AG04450 (cell line): ENCODE measurements around the gene OSBPL8. TPM values are rescaled to one million over a fixed set of nuclear protein-coding genes. Genes with fewer than 3 reads are reported as not detected.

Experiments
- CTCF ChIA-PET: fragments of 300-600, 350-600 bp; formaldehyde crosslinking; extraction: SDS; loops from one replicate; lab custom pipeline; 2022; ENCODE audit warnings: antibody characterized with exemption, inconsistent platforms; lab: Charles Lee
- POLR2A ChIA-PET: fragments of 350-600 bp; formaldehyde crosslinking; extraction: SDS; loops from one replicate; lab custom pipeline; 2021; ENCODE audit warnings: antibody characterized with exemption, inconsistent platforms; lab: Yijun Ruan, JAX
- DNase-seq: peaks from one replicate; pipeline ENCODE4 v3.0.0-alpha.2; 2011; ENCODE audit warnings: low read depth, low spot score
- H3K27ac ChIP-seq: one replicate; pipeline ENCODE4 v1.5.1; 2012; ENCODE audit warnings: low read depth, low read length, control low read depth
- H3K27me3 ChIP-seq: one replicate; pipeline ENCODE4 v1.6.0; 2012; ENCODE audit warnings: low read length; ENCODE audit not compliant: control insufficient read depth, insufficient read depth
- H3K4me3 ChIP-seq: 2 replicates; pipeline ENCODE4 v1.5.1; 2011; ENCODE audit warnings: mild to moderate bottlenecking, low read depth, low read length, control low read depth
- H3K9me3 ChIP-seq: 2 replicates; pipeline ENCODE4 v1.5.1; 2012; ENCODE audit warnings: low read length; ENCODE audit not compliant: control insufficient read depth, insufficient read depth
- polyA plus RNA-seq: library from polyadenylated mRNA; depleted of rRNA; stranded (reverse); fragments of >200 nt; gene quantifications from 2 replicates; pipeline ENCODE4 v1.2.3, GENCODE V29; 2011
- TF ChIP-seq, protein P1 (sequence below): IDR thresholded peaks from 2 replicates; pipeline ENCODE4 v1.5.1; 2011; ENCODE audit warnings: low read depth, low read length, control low read depth, inconsistent platforms

OSBPL8 gene
- polyA plus RNA-seq, 1 experiment, result 64.5 TPM

DNA sequence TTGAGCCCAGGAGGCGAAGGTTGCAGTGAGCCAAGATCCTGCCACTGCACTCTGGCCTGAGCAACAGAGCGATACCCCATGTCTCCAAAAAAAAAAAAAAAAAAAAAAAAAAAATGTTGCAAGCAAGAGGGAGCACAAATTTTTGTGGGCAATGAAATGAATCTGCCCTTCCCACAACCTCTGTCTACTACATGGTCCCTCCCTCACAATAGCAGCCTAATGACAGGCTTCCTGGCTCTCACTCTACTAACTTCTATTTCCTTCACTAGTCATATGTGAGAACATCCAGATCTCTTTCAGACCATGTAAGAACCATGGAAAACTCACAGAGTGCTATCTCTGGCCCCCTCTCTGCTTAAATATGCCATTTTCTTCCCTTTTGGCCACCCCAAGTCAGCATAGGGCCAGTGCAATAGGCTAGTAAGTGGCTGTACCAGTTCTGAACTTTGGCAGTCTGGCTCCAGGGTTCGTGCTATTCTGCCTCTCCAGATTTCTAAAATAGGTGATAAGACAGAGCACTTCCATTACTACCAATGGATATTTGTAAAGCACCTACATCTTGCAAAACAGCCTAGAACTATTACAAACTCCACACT is 7.1 kb downstream of the OSBPL8 start:
- POLR2A ChIA-PET, result no interaction called here
- Histone ChIP-seq H3K27ac (no peak overlapping the region), H3K27me3 (no peaks in the 10 kb centered on the region), H3K4me3 (no peak overlapping the region), H3K9me3 (no peaks in the 10 kb centered on the region)
- no peak for DNase-seq
- CTCF ChIA-PET, result no interaction called here
- TF ChIP-seq, protein P1, sequence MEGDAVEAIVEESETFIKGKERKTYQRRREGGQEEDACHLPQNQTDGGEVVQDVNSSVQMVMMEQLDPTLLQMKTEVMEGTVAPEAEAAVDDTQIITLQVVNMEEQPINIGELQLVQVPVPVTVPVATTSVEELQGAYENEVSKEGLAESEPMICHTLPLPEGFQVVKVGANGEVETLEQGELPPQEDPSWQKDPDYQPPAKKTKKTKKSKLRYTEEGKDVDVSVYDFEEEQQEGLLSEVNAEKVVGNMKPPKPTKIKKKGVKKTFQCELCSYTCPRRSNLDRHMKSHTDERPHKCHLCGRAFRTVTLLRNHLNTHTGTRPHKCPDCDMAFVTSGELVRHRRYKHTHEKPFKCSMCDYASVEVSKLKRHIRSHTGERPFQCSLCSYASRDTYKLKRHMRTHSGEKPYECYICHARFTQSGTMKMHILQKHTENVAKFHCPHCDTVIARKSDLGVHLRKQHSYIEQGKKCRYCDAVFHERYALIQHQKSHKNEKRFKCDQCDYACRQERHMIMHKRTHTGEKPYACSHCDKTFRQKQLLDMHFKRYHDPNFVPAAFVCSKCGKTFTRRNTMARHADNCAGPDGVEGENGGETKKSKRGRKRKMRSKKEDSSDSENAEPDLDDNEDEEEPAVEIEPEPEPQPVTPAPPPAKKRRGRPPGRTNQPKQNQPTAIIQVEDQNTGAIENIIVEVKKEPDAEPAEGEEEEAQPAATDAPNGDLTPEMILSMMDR, result no peak

DNA sequence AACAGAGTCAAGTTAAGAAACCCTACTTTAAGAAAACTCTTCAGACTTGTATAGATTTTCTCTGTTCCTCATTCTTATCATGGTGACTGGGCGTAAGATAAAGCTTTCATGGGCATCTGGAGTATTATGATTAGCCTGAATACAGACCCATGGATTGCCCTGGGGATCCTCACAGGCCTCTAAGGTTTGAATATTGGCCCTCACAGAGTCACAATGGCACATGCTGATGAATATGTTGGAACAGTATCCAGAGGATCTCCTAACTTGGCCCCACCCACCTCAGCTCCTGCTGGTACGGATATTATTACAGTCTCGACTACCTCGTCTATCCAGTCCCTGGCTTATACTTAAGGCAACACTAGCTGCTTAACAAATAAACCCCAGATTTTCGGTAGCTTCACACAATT is 8.1 kb downstream of the OSBPL8 start:
- CTCF ChIA-PET, result no interaction called here
- Histone ChIP-seq H3K27me3 (no peaks in the 10 kb centered on the region), H3K27ac (no peak overlapping the region), H3K4me3 (no peak overlapping the region), H3K9me3 (no peaks in the 10 kb centered on the region)
- no peak for DNase-seq
- TF ChIP-seq, protein P1, result no peak
- POLR2A ChIA-PET, result no interaction called here

DNA sequence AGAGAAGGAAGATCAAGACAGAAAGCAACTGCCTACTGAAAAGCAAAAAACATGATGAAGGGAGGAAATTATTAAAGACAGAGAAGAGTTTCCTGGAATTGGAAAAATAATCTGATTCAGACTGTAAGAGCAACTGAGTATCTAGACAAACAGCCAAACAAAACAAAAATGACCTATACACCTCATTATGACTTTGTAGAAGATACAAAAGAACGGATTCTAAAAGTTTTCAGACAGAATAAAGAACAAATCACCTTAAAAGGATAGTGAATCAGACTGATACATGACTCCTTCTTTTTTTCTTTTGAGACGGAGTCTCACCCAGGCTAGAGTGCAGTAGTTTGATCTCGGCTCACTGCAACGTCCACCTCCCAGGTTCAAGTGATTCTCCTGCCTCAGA is 10.4 kb downstream of the OSBPL8 start:
- POLR2A ChIA-PET, result no interaction called here
- H3K9me3 ChIP-seq, result no peaks in the 10 kb centered on the region
- TF ChIP-seq, protein P1, result no peak
- no peak overlapping the region for H3K27ac ChIP-seq
- H3K27me3 ChIP-seq, result no peaks in the 10 kb centered on the region
- H3K4me3 ChIP-seq, result no peak overlapping the region
- no peak for DNase-seq
- CTCF ChIA-PET, result no interaction called here

DNA sequence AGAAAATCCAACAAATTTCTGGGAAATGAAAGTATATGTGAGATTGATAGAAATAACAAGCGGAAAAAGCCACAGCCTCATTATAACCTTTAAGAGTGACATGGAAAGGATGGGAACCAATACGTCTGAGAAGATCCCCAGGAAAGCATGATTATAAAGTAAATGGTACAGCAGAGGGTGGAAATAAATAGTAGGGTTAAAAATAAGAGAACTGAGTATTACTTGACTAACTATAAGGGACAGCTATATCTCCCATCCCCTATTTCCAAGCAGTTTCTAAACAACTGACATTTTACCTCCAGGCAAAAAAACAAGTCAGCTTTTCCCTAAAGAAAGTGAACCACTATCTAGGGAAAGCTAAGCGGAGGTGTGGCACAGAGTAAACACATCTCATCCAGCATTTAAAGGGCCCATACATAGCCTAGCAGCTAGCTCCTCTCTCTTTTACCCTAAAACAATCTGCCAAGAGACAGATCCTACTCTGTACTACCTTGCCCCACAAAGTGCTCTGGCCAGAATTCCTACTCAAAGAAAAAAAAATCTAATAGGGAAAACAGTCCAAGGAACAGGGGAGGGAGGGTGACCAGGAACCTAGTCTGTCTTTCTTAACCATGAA is 11.2 kb downstream of the OSBPL8 start:
- H3K4me3 ChIP-seq, result no peak overlapping the region
- TF ChIP-seq, protein P1, result no peak
- ChIA-PET POLR2A (no interaction called here), CTCF (no interaction called here)
- no peak for DNase-seq
- no peak overlapping the region for H3K27ac ChIP-seq
- H3K27me3 ChIP-seq, result no peaks in the 10 kb centered on the region
- no peaks in the 10 kb centered on the region for H3K9me3 ChIP-seq

DNA sequence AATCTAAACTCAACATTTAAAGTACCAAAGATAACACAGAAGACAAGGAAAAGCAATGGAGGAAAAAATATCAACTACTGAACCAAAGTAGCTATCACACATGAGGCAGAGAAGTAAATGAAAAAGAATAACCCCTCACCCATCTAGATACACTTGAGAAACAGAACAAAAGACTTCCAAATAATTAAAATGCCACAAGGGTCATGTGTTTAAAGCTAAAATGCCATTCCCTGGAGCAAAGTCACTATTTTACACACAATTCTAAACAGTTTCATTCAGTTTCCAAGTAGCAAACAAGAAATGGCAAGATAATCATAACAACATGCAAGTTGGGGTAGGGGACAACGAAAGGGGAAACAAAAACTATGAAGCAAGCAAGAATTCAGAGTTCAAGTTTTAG is 12.0 kb downstream of the OSBPL8 start:
- Histone ChIP-seq H3K27ac (no peak overlapping the region), H3K9me3 (no peaks in the 10 kb centered on the region), H3K4me3 (no peak overlapping the region), H3K27me3 (no peaks in the 10 kb centered on the region)
- TF ChIP-seq, protein P1, result no peak
- DNase-seq, result no peak
- ChIA-PET POLR2A (no interaction called here), CTCF (no interaction called here)
